GM12878 (cell line): ENCODE data around the gene RASA1. TPM values are rescaled to one million over a fixed set of nuclear protein-coding genes. Genes with fewer than 3 reads are reported as not detected.

Source experiments
- ATAC-seq: fragments of 200-7000 bp; cut with Tn5 transposase; 3 replicates; pipeline ENCODE4 v1.9.1; 2020; ENCODE audit warnings: mild to moderate bottlenecking, moderate library complexity
- BruUV-seq: library from RNA; stranded (reverse); fragments of 400-500 nt; replicated peaks from 2 replicates; lab custom pipeline; 2021; lab: Mats Ljungman, UMichigan
- CTCF ChIA-PET: fragments of 300-600 bp; sonication (Branson Sonifier 250); formaldehyde crosslinking; extraction: SDS; loops from one replicate; lab custom pipeline; 2021; ENCODE audit warnings: inconsistent platforms; lab: Yijun Ruan, JAX
- POLR2A ChIA-PET: fragments of 350-600 bp; formaldehyde crosslinking; extraction: SDS; loops from one replicate; lab custom pipeline; 2021; ENCODE audit warnings: inconsistent platforms; lab: Charles Lee
- RAD21 ChIA-PET: fragments of 300-600 bp; sonication (Branson Sonifier 250); formaldehyde crosslinking; loops from one replicate; lab custom pipeline; 2023; ENCODE audit warnings: antibody characterized with exemption; ENCODE audit not compliant: unreplicated experiment; lab: Charles Lee
- SMC1A ChIA-PET: fragments of 300-600 bp; sonication (Branson Sonifier 250); formaldehyde crosslinking; loops from one replicate; lab custom pipeline; 2023; ENCODE audit not compliant: unreplicated experiment, uncharacterized antibody; lab: Charles Lee
- DNase-seq: peaks from one replicate; pipeline ENCODE4 v3.0.0-alpha.2; 2011; ENCODE audit warnings: low read depth, low spot score
- FAIRE-seq: peaks from 3 replicates; lab custom pipeline; 2011; peaks lifted over from hg19 to GRCh38; lab: Jason Lieb, UNC
- H2AFZ ChIP-seq: 2 replicates; pipeline ENCODE4 v1.6.0; 2011; ENCODE audit warnings: low read depth, low read length, control low read depth; ENCODE audit not compliant: control insufficient read depth
- H3K27ac ChIP-seq: 2 replicates; pipeline ENCODE4 v1.5.1; 2011; ENCODE audit warnings: control low read depth; ENCODE audit not compliant: control insufficient read depth, insufficient read depth
- H3K27me3 ChIP-seq, 2 experiments: replicated peaks in 1 of 2; 2 replicates each; pipeline versions ENCODE4 v1.6.0 to v1.6.1; 2011; ENCODE audit warnings: low read length in 1 of 2; ENCODE audit not compliant: control insufficient read depth in 2 of 2, insufficient read depth in 2 of 2
- H3K36me3 ChIP-seq, 2 experiments: 2 replicates each; pipeline ENCODE4 v1.5.1; 2011; ENCODE audit warnings: low read length in 1 of 2; ENCODE audit not compliant: control insufficient read depth in 2 of 2, insufficient read depth in 2 of 2
- H3K4me1 ChIP-seq: 2 replicates; pipeline ENCODE4 v1.6.1; 2011; ENCODE audit warnings: mild to moderate bottlenecking, low read length, moderate library complexity, mixed read lengths; ENCODE audit not compliant: control insufficient read depth, insufficient read depth
- H3K4me2 ChIP-seq: 2 replicates; pipeline ENCODE4 v1.6.0; 2011; ENCODE audit warnings: control low read depth; ENCODE audit not compliant: control insufficient read depth, insufficient read depth
- H3K4me3 ChIP-seq: fragments of 200-600 bp; sonication (generic); 2 replicates; pipeline ENCODE4 v1.5.1; 2016
- H3K79me2 ChIP-seq: 2 replicates; pipeline ENCODE4 v1.6.0; 2011; ENCODE audit warnings: low read length; ENCODE audit not compliant: control insufficient read depth, insufficient read depth
- H3K9ac ChIP-seq: 2 replicates; pipeline ENCODE4 v1.8.0; 2011; ENCODE audit warnings: low read length, control low read depth, mixed read lengths; ENCODE audit not compliant: control insufficient read depth, insufficient read depth
- H3K9me3 ChIP-seq: replicated peaks from 3 replicates; pipeline ENCODE4 v1.5.1; 2011; ENCODE audit warnings: mild to moderate bottlenecking, low read length; ENCODE audit not compliant: control insufficient read depth, insufficient read depth
- H4K20me1 ChIP-seq: 2 replicates; pipeline ENCODE4 v1.6.0; 2011; ENCODE audit not compliant: control insufficient read depth, insufficient read depth
- EGR1 ChIP-seq, 2 experiments: IDR thresholded peaks; 1 replicate in 1 of 2; 2 replicates in 1 of 2; pipeline ENCODE4 v1.6.1; 2011 to 2012; ENCODE audit warnings: low read depth in 2 of 2, low read length in 2 of 2, borderline replicate concordance in 1 of 2, mild to moderate bottlenecking in 1 of 2, moderate library complexity in 1 of 2
- ESRRA ChIP-seq: IDR thresholded peaks from 2 replicates; pipeline ENCODE4 v1.6.1; 2012; ENCODE audit warnings: mild to moderate bottlenecking, low read length, improper control_type of control experiment
- MEF2B ChIP-seq: fragments of 450-650 bp; IDR thresholded peaks from 2 replicates; pipeline ENCODE4 v1.6.1; 2018; ENCODE audit warnings: mild to moderate bottlenecking, moderate library complexity; ENCODE audit not compliant: partially characterized antibody, poor library complexity, severe bottlenecking
- MYC ChIP-seq: IDR thresholded peaks from 2 replicates; pipeline ENCODE4 v1.6.1; 2011; ENCODE audit warnings: mild to moderate bottlenecking, low read length, moderate library complexity, inconsistent platforms; ENCODE audit not compliant: insufficient read depth, insufficient replicate concordance, insufficient read length, severe bottlenecking
- TBL1XR1 ChIP-seq: IDR thresholded peaks from 2 replicates; pipeline ENCODE4 v1.6.1; 2012; ENCODE audit warnings: low read depth, low read length, improper control_type of control experiment
- TCF7 ChIP-seq: IDR thresholded peaks from 2 replicates; pipeline ENCODE4 v1.6.1; 2014; ENCODE audit warnings: antibody characterized with exemption, borderline replicate concordance
- ZNF207 ChIP-seq: fragments of 450-650 bp; IDR thresholded peaks from 2 replicates; pipeline ENCODE4 v1.6.1; 2014; ENCODE audit warnings: antibody characterized with exemption, mild to moderate bottlenecking, borderline replicate concordance
- in situ Hi-C: fragments of 300-500 bp; cut with MboI; formaldehyde crosslinking; loops from 9 replicates; pipeline ENCODE4 v1.14.3; 2018; ENCODE audit warnings: mixed read lengths
- intact Hi-C: fragments of 100-400 bp; cut with micrococcal nuclease; formaldehyde crosslinking; loops from one replicate; pipeline ENCODE4 v1.14.2; 2022; ENCODE audit not compliant: unreplicated experiment
- polyA plus RNA-seq, 11 experiments: library from polyadenylated mRNA; depleted of rRNA in 4 of 11; unstranded in 6 of 11; stranded (reverse) in 5 of 11; fragments of >200 nt; fragmentation: Nextera tagmentation in 4 of 11; fragmentation: Illumina TruSeq in 1 of 11; extraction: Ambion mirVana in 4 of 11; extraction: Trizol in 1 of 11; gene quantifications; 1 replicate in 1 of 11; 2 replicates in 10 of 11; pipeline versions ENCODE4 v1.2.1 to v1.2.3, GENCODE V29; 2011 to 2016; ENCODE audit warnings: inconsistent platforms in 2 of 11, missing spikeins in 2 of 11, low read depth in 1 of 11
- total RNA-seq, 4 experiments: library from RNA; depleted of rRNA in 3 of 4; stranded (reverse); fragments of >200 nt in 3 of 4; fragmentation: Illumina TruSeq in 1 of 4; extraction: Trizol in 1 of 4; gene quantifications; 2 replicates each; pipeline versions ENCODE4 v1.2.1 to v1.2.3, GENCODE V29; 2013 to 2021
- TF ChIP-seq, protein P1 (sequence below): IDR thresholded peaks from 2 replicates; pipeline ENCODE4 v1.6.1; 2012; ENCODE audit warnings: improper control_type of control experiment, low read depth, low read length; ENCODE audit not compliant: insufficient replicate concordance
- TF ChIP-seq, protein P2 (sequence below): fragments of 450-650 bp; formaldehyde crosslinking; IDR thresholded peaks from 2 replicates; pipeline ENCODE4 v1.5.0; 2022; ENCODE audit warnings: mild to moderate bottlenecking, missing genetic modification characterization
- TF ChIP-seq, protein P3 (sequence below): fragments of 150-350 bp; IDR thresholded peaks from 2 replicates; pipeline ENCODE4 v1.6.1; 2014; ENCODE audit warnings: mild to moderate bottlenecking, low read depth, low read length

RASA1 gene
- total and polyA plus RNA-seq, 10 of the 15 experiments (the other 5 are each of a cell fraction or from before 2014, with no cell fraction given) = 7.8 to 72.3 (median 21.8) TPM

DNA sequence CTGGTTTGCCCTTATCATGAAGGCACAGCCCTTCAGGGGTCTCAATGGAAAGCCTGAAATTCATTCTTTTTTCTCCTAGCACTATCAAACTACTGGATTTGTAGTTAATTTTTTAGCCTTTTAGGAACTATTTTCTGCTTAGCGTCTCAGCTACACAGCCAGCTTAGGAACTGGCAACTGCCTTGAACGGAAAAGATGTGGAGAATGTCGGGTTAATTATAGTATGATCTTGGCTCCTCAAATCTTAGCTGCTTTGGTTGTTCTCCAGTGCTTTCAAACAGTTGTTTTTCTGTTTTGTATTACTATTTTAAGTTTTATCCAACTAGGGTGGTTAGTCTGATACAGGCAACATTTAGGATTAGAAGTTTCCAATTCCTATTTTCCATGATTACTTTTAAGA, 100.9 kb downstream of the RASA1 start (continued):
- TF ChIP-seq, protein P1, sequence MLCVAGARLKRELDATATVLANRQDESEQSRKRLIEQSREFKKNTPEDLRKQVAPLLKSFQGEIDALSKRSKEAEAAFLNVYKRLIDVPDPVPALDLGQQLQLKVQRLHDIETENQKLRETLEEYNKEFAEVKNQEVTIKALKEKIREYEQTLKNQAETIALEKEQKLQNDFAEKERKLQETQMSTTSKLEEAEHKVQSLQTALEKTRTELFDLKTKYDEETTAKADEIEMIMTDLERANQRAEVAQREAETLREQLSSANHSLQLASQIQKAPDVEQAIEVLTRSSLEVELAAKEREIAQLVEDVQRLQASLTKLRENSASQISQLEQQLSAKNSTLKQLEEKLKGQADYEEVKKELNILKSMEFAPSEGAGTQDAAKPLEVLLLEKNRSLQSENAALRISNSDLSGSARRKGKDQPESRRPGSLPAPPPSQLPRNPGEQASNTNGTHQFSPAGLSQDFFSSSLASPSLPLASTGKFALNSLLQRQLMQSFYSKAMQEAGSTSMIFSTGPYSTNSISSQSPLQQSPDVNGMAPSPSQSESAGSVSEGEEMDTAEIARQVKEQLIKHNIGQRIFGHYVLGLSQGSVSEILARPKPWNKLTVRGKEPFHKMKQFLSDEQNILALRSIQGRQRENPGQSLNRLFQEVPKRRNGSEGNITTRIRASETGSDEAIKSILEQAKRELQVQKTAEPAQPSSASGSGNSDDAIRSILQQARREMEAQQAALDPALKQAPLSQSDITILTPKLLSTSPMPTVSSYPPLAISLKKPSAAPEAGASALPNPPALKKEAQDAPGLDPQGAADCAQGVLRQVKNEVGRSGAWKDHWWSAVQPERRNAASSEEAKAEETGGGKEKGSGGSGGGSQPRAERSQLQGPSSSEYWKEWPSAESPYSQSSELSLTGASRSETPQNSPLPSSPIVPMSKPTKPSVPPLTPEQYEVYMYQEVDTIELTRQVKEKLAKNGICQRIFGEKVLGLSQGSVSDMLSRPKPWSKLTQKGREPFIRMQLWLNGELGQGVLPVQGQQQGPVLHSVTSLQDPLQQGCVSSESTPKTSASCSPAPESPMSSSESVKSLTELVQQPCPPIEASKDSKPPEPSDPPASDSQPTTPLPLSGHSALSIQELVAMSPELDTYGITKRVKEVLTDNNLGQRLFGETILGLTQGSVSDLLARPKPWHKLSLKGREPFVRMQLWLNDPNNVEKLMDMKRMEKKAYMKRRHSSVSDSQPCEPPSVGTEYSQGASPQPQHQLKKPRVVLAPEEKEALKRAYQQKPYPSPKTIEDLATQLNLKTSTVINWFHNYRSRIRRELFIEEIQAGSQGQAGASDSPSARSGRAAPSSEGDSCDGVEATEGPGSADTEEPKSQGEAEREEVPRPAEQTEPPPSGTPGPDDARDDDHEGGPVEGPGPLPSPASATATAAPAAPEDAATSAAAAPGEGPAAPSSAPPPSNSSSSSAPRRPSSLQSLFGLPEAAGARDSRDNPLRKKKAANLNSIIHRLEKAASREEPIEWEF = no peak
- TF ChIP-seq TBL1XR1 (no peak), ESRRA (no peak)

DNA sequence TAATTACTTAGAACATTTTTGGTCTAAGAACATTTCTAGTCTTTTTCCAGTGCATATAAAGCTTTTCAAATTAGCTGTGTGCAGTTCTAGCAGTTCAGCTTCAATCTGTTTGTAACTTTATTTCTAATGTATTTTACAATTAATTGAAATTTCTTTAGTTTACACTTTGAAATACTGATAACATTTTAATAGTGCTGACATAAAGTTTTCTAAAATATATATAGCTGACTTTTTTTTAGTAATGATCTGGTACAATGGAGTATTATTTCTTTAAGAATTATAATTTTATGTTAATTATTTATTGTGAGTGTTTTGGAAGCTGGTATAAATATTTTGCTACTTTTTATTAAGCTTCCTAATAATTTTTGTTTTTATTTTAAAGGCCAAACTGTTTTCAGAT, 101.7 kb downstream of the RASA1 start:
- Histone ChIP-seq H3K27ac (no peak overlapping the region), H3K9ac (no peak overlapping the region), H3K79me2 (no peaks in the 10 kb centered on the region), H3K4me1 (no peaks in the 10 kb centered on the region), H3K36me3 (peaks cover 0 to 28% of the 10 kb centered on the region in 2 experiments; a peak in 2 of 4 replicates), H3K9me3 (no peaks in the 10 kb centered on the region), H3K27me3 (no peaks in the 10 kb centered on the region), H3K4me3 (no peak overlapping the region), H4K20me1 (no peaks in the 10 kb centered on the region), H2AFZ (no peak overlapping the region), H3K4me2 (no peak overlapping the region)
- in situ Hi-C loops = no loop called here
- ChIA-PET RAD21 (interaction anchor here (0.5 to 2.3 kb wide), 5 partner anchors 11 to 299 kb away, joined by 3 to 8 read pairs (median 3); no protein-coding TSS in a partner anchor), CTCF (interaction anchor here (0.6 to 1.5 kb wide), 6 partner anchors 11 to 842 kb away, joined by 3 read pairs; no protein-coding TSS in a partner anchor), POLR2A (no interaction called here), SMC1A (interaction anchor here (0.7 to 3.2 kb wide), 10 partner anchors 10 to 299 kb away, joined by 3 to 14 read pairs (median 4); partner anchors contain the start of gene RASA1)
- no peak for FAIRE-seq
- intact Hi-C loops = no loop called here
- no TSS peak for BruUV-seq
- DNase-seq = no peak
- no peak for ATAC-seq
- TF ChIP-seq, protein P2, sequence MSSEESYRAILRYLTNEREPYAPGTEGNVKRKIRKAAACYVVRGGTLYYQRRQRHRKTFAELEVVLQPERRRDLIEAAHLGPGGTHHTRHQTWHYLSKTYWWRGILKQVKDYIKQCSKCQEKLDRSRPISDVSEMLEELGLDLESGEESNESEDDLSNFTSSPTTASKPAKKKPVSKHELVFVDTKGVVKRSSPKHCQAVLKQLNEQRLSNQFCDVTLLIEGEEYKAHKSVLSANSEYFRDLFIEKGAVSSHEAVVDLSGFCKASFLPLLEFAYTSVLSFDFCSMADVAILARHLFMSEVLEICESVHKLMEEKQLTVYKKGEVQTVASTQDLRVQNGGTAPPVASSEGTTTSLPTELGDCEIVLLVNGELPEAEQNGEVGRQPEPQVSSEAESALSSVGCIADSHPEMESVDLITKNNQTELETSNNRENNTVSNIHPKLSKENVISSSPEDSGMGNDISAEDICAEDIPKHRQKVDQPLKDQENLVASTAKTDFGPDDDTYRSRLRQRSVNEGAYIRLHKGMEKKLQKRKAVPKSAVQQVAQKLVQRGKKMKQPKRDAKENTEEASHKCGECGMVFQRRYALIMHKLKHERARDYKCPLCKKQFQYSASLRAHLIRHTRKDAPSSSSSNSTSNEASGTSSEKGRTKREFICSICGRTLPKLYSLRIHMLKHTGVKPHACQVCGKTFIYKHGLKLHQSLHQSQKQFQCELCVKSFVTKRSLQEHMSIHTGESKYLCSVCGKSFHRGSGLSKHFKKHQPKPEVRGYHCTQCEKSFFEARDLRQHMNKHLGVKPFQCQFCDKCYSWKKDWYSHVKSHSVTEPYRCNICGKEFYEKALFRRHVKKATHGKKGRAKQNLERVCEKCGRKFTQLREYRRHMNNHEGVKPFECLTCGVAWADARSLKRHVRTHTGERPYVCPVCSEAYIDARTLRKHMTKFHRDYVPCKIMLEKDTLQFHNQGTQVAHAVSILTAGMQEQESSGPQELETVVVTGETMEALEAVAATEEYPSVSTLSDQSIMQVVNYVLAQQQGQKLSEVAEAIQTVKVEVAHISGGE (CRISPR knock-in tag) = no peak
- TF ChIP-seq EGR1 (IDR thresholded peaks at IDR 0.05; ENCODE audit: borderline replicate concordance in 1 of 2, low read depth in 2 of 2, low read length in 2 of 2) = no peak
- TF ChIP-seq ZNF207 = no peak
- TF ChIP-seq MEF2B = no peak
- no peak for TF ChIP-seq TCF7
- TF ChIP-seq, protein P3, sequence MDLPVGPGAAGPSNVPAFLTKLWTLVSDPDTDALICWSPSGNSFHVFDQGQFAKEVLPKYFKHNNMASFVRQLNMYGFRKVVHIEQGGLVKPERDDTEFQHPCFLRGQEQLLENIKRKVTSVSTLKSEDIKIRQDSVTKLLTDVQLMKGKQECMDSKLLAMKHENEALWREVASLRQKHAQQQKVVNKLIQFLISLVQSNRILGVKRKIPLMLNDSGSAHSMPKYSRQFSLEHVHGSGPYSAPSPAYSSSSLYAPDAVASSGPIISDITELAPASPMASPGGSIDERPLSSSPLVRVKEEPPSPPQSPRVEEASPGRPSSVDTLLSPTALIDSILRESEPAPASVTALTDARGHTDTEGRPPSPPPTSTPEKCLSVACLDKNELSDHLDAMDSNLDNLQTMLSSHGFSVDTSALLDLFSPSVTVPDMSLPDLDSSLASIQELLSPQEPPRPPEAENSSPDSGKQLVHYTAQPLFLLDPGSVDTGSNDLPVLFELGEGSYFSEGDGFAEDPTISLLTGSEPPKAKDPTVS = no peak
- TF ChIP-seq MYC = no peak
